Pancreas (tissue), 10 donors: ENCODE measurements around the gene TMEM255B. TPM values are rescaled to one million over a fixed set of nuclear protein-coding genes. Genes with fewer than 3 reads are reported as not detected.
A peak's percentile ranks its signal among the peaks of the same experiment; 100 is the strongest.
"Not testable (repeated sequence)": the region's sequence is repeated elsewhere in the genome, so short reads cannot be mapped to it uniquely, and the experiment has no call there.

Experiments used
- ATAC-seq, 4 donors: fragments of 200-7000 bp; cut with Tn5 transposase; one replicate each; pipeline versions ENCODE4 v1.8.0 to v1.9.1; 2020; ENCODE audit warnings: mild to moderate bottlenecking in 4 of 4, moderate library complexity in 4 of 4
- DNase-seq, 6 donors: peaks; one replicate each; pipeline ENCODE4 v3.0.0-alpha.2; 2020
- FAIRE-seq: peaks from 2 replicates; lab custom pipeline; 2012; peaks lifted over from hg19 to GRCh38; lab: Jason Lieb, UNC
- H3K27ac ChIP-seq, 4 donors: fragments of 200-600 bp; sonication (generic); 1 replicate in 3 of 4; 2 replicates in 1 of 4; pipeline versions ENCODE4 v1.5.0 to v1.8.0; 2020
- H3K27me3 ChIP-seq, 4 donors: fragments of 200-600 bp; one replicate each; pipeline ENCODE4 v1.8.0; 2021
- H3K36me3 ChIP-seq, 3 donors: fragments of 200-600 bp; sonication (generic) in 1 of 3; one replicate each; pipeline versions ENCODE4 v1.5.0 to v1.8.0; 2020 to 2021
- H3K4me1 ChIP-seq, 3 donors: fragments of 200-600 bp; one replicate each; pipeline ENCODE4 v1.8.0; 2021
- H3K4me3 ChIP-seq, 4 donors: fragments of 200-600 bp; sonication (generic) in 2 of 4; one replicate each; pipeline versions ENCODE4 v1.5.0 to v1.8.0; 2020 to 2021
- H3K9me3 ChIP-seq, 4 donors: fragments of 200-600 bp; one replicate each; pipeline ENCODE4 v1.8.0; 2021
- CTCF ChIP-seq, 4 donors: fragments of 200-600 bp; sonication (generic) in 3 of 4; IDR thresholded peaks; one replicate each; pipeline versions ENCODE4 v1.5.0 to v1.8.0; 2021; ENCODE audit warnings: antibody characterized with exemption in 4 of 4
- WGBS, 2 donors: extraction: QIAGEN DNeasy Blood & Tissue Kit; methylation state at CpG; one replicate each; pipeline ENCODE4 v1.1.7; 2013; 5-methylcytosine and 5-hydroxymethylcytosine counted together
- intact Hi-C, 3 donors: fragments of 100-400 bp; cut with DNase I; formaldehyde crosslinking; loops; one replicate each; pipeline versions ENCODE4 v1.11.1 to v1.14.2; 2022
- polyA plus RNA-seq, 2 donors: library from polyadenylated mRNA; stranded (reverse); fragments of 200-250 nt; gene quantifications; one replicate each; pipeline ENCODE4 v1.2.3, GENCODE V29; 2013
- total RNA-seq, 6 donors: library from RNA; stranded (reverse); fragmentation: NEBNext Ultra II Directional in 4 of 6; extraction: Animal tissue kit (Norgen Biotek cat#: 25700) in 4 of 6; gene quantifications; one replicate each; pipeline versions ENCODE4 v1.2.1 to v1.2.4, GENCODE V29; 2021 to 2023
- donor health status: healthy with polysubstance abuse.
- donor health status: DM: no; HTN: no; CAD: no; lungs with moderate emphysema.
- donor health status: DM: no; HTN: no; CAD: no.
- donor health status: control.
- donor health status: control.
- donor health status: Bipolar disorder and iron deficiency.
- donor health status: DM: yes; HTN: yes; CAD: no.
- donor health status: DM: no; HTN: no; CAD: no.
- donor health status: DM: no; HTN: no; CAD: no.
- donor health status: DM: yes; HTN: yes; CAD: no.

The TMEM255B gene
- total and polyA plus RNA-seq, 8 donors, result 1.8 to 17.9 (median 4.4) TPM

GRCh38 chr13:113831061-113831460 lies 72.0 kb downstream of the TMEM255B start:
- TF ChIP-seq CTCF (IDR thresholded peaks at IDR 0.05), result no peak
- peak in 2 of 6 donors; percentile 22 to 65 for DNase-seq

GRCh38 chr13:113832205-113832604 lies 73.2 kb downstream of the TMEM255B start:
- H3K27me3 ChIP-seq, result no peaks in the 10 kb centered on the region
- no peak overlapping the region for H3K27ac ChIP-seq
- H3K9me3 ChIP-seq, result no peaks in the 10 kb centered on the region
- FAIRE-seq, result no peak
- ATAC-seq, result no peak
- H3K4me3 ChIP-seq, result no peak overlapping the region
- 86 to 93% methylated on average over 19 of the region's 19 CpGs for WGBS, 2 donors
- peaks cover 3 to 4% (median 4%) of the 10 kb centered on the region in 3 donors for H3K4me1 ChIP-seq
- peaks cover 0 to 10% (median 0%) of the 10 kb centered on the region in 3 donors for H3K36me3 ChIP-seq
- intact Hi-C loops, result no loop called here
- no peak for TF ChIP-seq CTCF (IDR thresholded peaks at IDR 0.05)
- DNase-seq, result peak in 2 of 6 donors; percentile 28 to 57

More at GRCh38 chr13:113831061-113831460, 72.0 kb downstream of the TMEM255B start:
- Histone ChIP-seq H3K4me1 (no peaks in the 10 kb centered on the region), H3K9me3 (no peaks in the 10 kb centered on the region), H3K27ac (no peak overlapping the region), H3K36me3 (peaks cover 0 to 10% (median 0%) of the 10 kb centered on the region in 3 donors), H3K27me3 (no peaks in the 10 kb centered on the region), H3K4me3 (no peak overlapping the region)
- FAIRE-seq (no peak), ATAC-seq (no peak)
- intact Hi-C loops, result no loop called here
- 88 to 90% methylated on average over 23 of the region's 23 CpGs for WGBS, 2 donors

- intact Hi-C loops, result no loop called here
- Histone ChIP-seq H3K27me3 (no peaks in the 10 kb centered on the region), H3K36me3 (peaks cover 0 to 7% (median 0%) of the 10 kb centered on the region in 3 donors), H3K4me3 (no peak overlapping the region), H3K9me3 (no peaks in the 10 kb centered on the region), H3K27ac (no peak overlapping the region), H3K4me1 (peaks cover 7 to 8% (median 8%) of the 10 kb centered on the region in 3 donors)
- no peak for ATAC-seq
- no peak for FAIRE-seq
- peak in 1 of 6 donors; percentile 24 for DNase-seq
- 91 to 95% methylated on average over 23 of the region's 23 CpGs for WGBS, 2 donors
- no peak for TF ChIP-seq CTCF (IDR thresholded peaks at IDR 0.05)
These were observed 73.6 kb downstream of the TMEM255B start for GRCh38 chr13:113832631-113833030.

- no peaks in the 10 kb centered on the region for H3K27me3 ChIP-seq
- WGBS, 2 donors, result 88 to 94% methylated on average over 25 of the region's 25 CpGs
- no peak overlapping the region for H3K4me3 ChIP-seq
- intact Hi-C loops, result no loop called here
- H3K27ac ChIP-seq, result no peak overlapping the region
- no peaks in the 10 kb centered on the region for H3K9me3 ChIP-seq
- FAIRE-seq (no peak), DNase-seq (peak in 2 of 6 donors; percentile 23 to 60), ATAC-seq (no peak)
- peaks cover 11 to 14% (median 12%) of the 10 kb centered on the region in 3 donors for H3K4me1 ChIP-seq
- TF ChIP-seq CTCF (IDR thresholded peaks at IDR 0.05), result no peak
- H3K36me3 ChIP-seq, result peaks cover 0 to 7% (median 0%) of the 10 kb centered on the region in 3 donors
These were observed 74.2 kb downstream of the TMEM255B start for GRCh38 chr13:113833111-113833830.

- intact Hi-C loops, H3K27ac ChIP-seq, FAIRE-seq, ATAC-seq, H3K27me3 ChIP-seq, H3K9me3 ChIP-seq, H3K4me3 ChIP-seq, H3K36me3 ChIP-seq: not testable (repeated sequence)
- peak in 2 of 6 donors; percentile 25 to 64 for DNase-seq
- peaks cover 12 to 18% (median 15%) of the 10 kb centered on the region in 3 donors for H3K4me1 ChIP-seq
- WGBS, 2 donors, result 94 to 97% methylated on average over 17 of the region's 17 CpGs
These were observed 75.0 kb downstream of the TMEM255B start for GRCh38 chr13:113834006-113834405.
